HepG2 (cell line): ENCODE data around the gene IGDCC3. TPM values are rescaled to one million over a fixed set of nuclear protein-coding genes. Genes with fewer than 3 reads are reported as not detected.

Source experiments
- FOXA1 ChIP-seq, 2 experiments: fragments of 450-650 bp in 1 of 2; sonication (generic) in 1 of 2; formaldehyde crosslinking in 1 of 2; IDR thresholded peaks; 2 replicates each; pipeline versions ENCODE4 v1.4.0 to v1.6.1; 2016 to 2020; ENCODE audit warnings: missing genetic modification reagents in 1 of 2
- GATAD2A ChIP-seq: IDR thresholded peaks from 2 replicates; pipeline ENCODE4 v1.6.1; 2016
- MEIS1 ChIP-seq: sonication (generic); formaldehyde crosslinking; IDR thresholded peaks from 2 replicates; pipeline ENCODE4 v1.9.0; 2021; ENCODE audit warnings: mild to moderate bottlenecking, missing genetic modification reagents, moderate library complexity, borderline replicate concordance
- MYC ChIP-seq: sonication (generic); formaldehyde crosslinking; IDR thresholded peaks from 2 replicates; pipeline ENCODE4 v1.9.0; 2021; ENCODE audit warnings: missing genetic modification reagents, borderline replicate concordance
- NCOA1 ChIP-seq: sonication (generic); formaldehyde crosslinking; IDR thresholded peaks from 2 replicates; pipeline ENCODE4 v1.9.0; 2021; ENCODE audit warnings: missing genetic modification reagents
- PCBP2 ChIP-seq: fragments of 200-400 bp; formaldehyde crosslinking; optimal IDR thresholded peaks from 2 replicates; pipeline ENCODE3; 2018; ENCODE audit warnings: low read length, low read depth; ENCODE audit not compliant: poor library complexity, severe bottlenecking
- SMARCE1 ChIP-seq: fragments of 450-650 bp; IDR thresholded peaks from 2 replicates; pipeline ENCODE4 v1.6.1; 2017; ENCODE audit warnings: borderline replicate concordance
- SOX5 ChIP-seq: IDR thresholded peaks from 2 replicates; pipeline ENCODE4 v1.6.1; 2016; ENCODE audit warnings: borderline replicate concordance
- SSRP1 ChIP-seq: IDR thresholded peaks from 2 replicates; pipeline ENCODE4 v1.6.1; 2016; ENCODE audit warnings: control low read depth
- TEAD2 ChIP-seq: sonication (generic); formaldehyde crosslinking; IDR thresholded peaks from 2 replicates; pipeline ENCODE4 v1.9.0; 2021; ENCODE audit warnings: missing genetic modification reagents
- ZFYVE20 ChIP-seq: sonication (generic); formaldehyde crosslinking; IDR thresholded peaks from 2 replicates; pipeline ENCODE4 v1.8.0; 2023; ENCODE audit warnings: low read depth, mild to moderate bottlenecking, moderate library complexity, missing genetic modification reagents, borderline replicate concordance
- ZKSCAN1 ChIP-seq: fragments of 150-350 bp; IDR thresholded peaks from 2 replicates; pipeline ENCODE4 v1.6.1; 2014; ENCODE audit warnings: low read length
- ZNF274 ChIP-seq: sonication (generic); formaldehyde crosslinking; IDR thresholded peaks from 2 replicates; pipeline ENCODE4 v1.5.1; 2020; ENCODE audit warnings: mild to moderate bottlenecking, missing genetic modification reagents
- ZNF317 ChIP-seq: sonication (generic); formaldehyde crosslinking; IDR thresholded peaks from 2 replicates; pipeline ENCODE4 v1.5.0; 2020; ENCODE audit warnings: mild to moderate bottlenecking, missing genetic modification reagents
- ZNF460 ChIP-seq: sonication (generic); formaldehyde crosslinking; IDR thresholded peaks from 2 replicates; pipeline ENCODE4 v1.5.1; 2020; ENCODE audit warnings: missing genetic modification reagents, mild to moderate bottlenecking, borderline replicate concordance
- ZNF556 ChIP-seq: sonication (generic); formaldehyde crosslinking; IDR thresholded peaks from 2 replicates; pipeline ENCODE4 v1.4.0; 2020; ENCODE audit warnings: mild to moderate bottlenecking, missing genetic modification reagents, borderline replicate concordance
- ZNF672 ChIP-seq: sonication (generic); formaldehyde crosslinking; IDR thresholded peaks from 2 replicates; pipeline ENCODE4 v1.8.1; 2022; ENCODE audit warnings: missing genetic modification reagents
- ZNF777 ChIP-seq: sonication (generic); formaldehyde crosslinking; IDR thresholded peaks from 2 replicates; pipeline ENCODE4 v1.4.0; 2020; ENCODE audit warnings: missing genetic modification reagents
- polyA plus RNA-seq, 8 experiments: library from polyadenylated mRNA; depleted of rRNA in 3 of 8; stranded (reverse) in 7 of 8; unstranded in 1 of 8; fragments of >200 nt; fragmentation: Illumina TruSeq in 4 of 8; extraction: Trizol in 4 of 8; gene quantifications; 2 replicates each; pipeline versions ENCODE4 v1.2.1 to v1.2.3, GENCODE V29; 2011 to 2016; ENCODE audit warnings: low read depth in 4 of 8, missing spikeins in 1 of 8, mixed read lengths in 1 of 8; ENCODE audit not compliant: insufficient read depth in 1 of 8
- total RNA-seq, 5 experiments: library from RNA; depleted of rRNA; stranded (reverse); fragments of >200 nt; fragmentation: Illumina TruSeq; extraction: Trizol; gene quantifications; 2 replicates each; pipeline ENCODE4 v1.2.3, GENCODE V29; 2016; ENCODE audit warnings: low read depth in 1 of 5
- TF ChIP-seq, protein P1 (sequence below): sonication (generic); formaldehyde crosslinking; IDR thresholded peaks from 2 replicates; pipeline ENCODE4 v1.4.0; 2020; ENCODE audit warnings: missing genetic modification reagents, borderline replicate concordance
- TF ChIP-seq, protein P2 (sequence below): sonication (generic); formaldehyde crosslinking; IDR thresholded peaks from 2 replicates; pipeline ENCODE4 v1.4.0; 2020; ENCODE audit warnings: mild to moderate bottlenecking, missing genetic modification reagents
- TF ChIP-seq, protein P3 (sequence below): IDR thresholded peaks from 2 replicates; pipeline ENCODE4 v1.6.1; 2012; ENCODE audit warnings: inconsistent platforms
- TF ChIP-seq, protein P4 (sequence below): sonication (generic); formaldehyde crosslinking; IDR thresholded peaks from 2 replicates; pipeline ENCODE4 v1.8.0; 2022; ENCODE audit warnings: mild to moderate bottlenecking, missing genetic modification reagents, moderate library complexity
- TF ChIP-seq, protein P5 (sequence below), 2 experiments: sonication (generic) in 1 of 2; formaldehyde crosslinking in 1 of 2; IDR thresholded peaks; 2 replicates each; pipeline versions ENCODE4 v1.5.1 to v1.6.1; 2011 to 2020; ENCODE audit warnings: borderline replicate concordance in 1 of 2, low read depth in 1 of 2, low read length in 1 of 2, mild to moderate bottlenecking in 1 of 2, missing genetic modification reagents in 1 of 2, moderate library complexity in 1 of 2

Gene IGDCC3
- total and polyA plus RNA-seq, 2 of the 13 experiments (the other 11 are each of a cell fraction or from before 2014, with no cell fraction given): 30.1 to 51.8 TPM

DNA sequence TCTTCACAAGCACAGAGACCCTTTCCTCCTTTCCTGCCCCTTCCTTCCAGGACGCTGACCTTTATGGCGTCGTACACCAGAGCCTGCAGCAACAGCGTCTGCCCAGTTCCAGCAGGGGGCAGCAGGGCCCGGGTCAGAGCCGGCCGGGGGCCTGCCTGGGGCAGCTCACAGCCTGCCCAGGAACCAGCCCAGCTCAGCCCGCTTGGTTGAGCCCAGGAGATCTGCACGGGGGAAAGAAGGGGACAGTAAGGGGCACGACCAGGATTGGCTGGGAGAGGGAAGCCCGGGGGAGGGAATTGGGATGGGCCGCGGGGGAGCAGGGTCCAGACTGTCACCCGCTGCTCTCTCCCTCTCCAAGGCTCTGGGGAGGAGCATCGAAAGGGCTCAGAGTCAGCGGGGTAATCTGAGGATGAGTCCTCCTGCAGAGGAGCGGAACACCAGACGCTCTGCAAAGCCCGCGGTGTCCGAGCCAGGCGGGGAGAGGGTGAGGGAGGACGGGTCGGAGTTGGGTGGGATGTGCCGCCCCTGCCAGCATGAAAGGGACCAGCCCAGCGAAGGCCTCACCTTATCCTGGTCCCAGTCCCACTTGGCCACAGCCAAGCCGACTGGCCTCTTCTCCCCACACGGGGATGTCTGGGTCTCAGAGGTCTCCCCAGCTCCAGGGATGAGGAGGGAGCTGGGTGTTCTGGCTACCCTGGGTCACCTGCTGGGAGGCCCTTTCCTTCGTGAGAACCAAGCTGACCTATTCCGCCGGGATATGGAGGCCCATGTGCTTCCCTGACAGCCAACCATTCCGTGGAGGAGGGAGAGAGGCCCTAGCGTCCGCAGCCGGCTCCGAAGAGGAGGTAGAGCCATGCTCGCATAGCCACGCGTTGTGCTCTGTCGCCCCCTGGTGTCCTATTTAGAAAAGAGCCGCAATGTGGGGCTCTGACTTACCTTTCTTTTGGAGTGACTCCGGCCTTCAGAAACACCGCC lies 7.4 kb upstream of the IGDCC3 start (continued):
- TF ChIP-seq, protein P1, sequence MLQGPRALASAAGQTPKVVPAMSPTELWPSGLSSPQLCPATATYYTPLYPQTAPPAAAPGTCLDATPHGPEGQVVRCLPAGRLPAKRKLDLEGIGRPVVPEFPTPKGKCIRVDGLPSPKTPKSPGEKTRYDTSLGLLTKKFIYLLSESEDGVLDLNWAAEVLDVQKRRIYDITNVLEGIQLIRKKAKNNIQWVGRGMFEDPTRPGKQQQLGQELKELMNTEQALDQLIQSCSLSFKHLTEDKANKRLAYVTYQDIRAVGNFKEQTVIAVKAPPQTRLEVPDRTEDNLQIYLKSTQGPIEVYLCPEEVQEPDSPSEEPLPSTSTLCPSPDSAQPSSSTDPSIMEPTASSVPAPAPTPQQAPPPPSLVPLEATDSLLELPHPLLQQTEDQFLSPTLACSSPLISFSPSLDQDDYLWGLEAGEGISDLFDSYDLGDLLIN (CRISPR knock-in tag): no peak
- peak; percentile 40; the same call in 1 of the 2 replicates for TF ChIP-seq ZNF672 (CRISPR knock-in tag)
- TF ChIP-seq ZNF556 (CRISPR knock-in tag): peak; percentile 89
- TF ChIP-seq PCBP2: no peak
- TF ChIP-seq ZNF460 (CRISPR knock-in tag): no peak
- TF ChIP-seq, protein P2, sequence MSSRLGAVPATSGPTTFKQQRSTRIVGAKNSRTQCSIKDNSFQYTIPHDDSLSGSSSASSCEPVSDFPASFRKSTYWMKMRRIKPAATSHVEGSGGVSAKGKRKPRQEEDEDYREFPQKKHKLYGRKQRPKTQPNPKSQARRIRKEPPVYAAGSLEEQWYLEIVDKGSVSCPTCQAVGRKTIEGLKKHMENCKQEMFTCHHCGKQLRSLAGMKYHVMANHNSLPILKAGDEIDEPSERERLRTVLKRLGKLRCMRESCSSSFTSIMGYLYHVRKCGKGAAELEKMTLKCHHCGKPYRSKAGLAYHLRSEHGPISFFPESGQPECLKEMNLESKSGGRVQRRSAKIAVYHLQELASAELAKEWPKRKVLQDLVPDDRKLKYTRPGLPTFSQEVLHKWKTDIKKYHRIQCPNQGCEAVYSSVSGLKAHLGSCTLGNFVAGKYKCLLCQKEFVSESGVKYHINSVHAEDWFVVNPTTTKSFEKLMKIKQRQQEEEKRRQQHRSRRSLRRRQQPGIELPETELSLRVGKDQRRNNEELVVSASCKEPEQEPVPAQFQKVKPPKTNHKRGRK (CRISPR knock-in tag): peak; percentile 63; the same call in 1 of the 2 replicates
- no peak for TF ChIP-seq SOX5 (CRISPR knock-in tag)
- TF ChIP-seq, protein P3, sequence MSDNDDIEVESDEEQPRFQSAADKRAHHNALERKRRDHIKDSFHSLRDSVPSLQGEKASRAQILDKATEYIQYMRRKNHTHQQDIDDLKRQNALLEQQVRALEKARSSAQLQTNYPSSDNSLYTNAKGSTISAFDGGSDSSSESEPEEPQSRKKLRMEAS: peak; percentile 93
- peak; percentile 87; the same call in 1 of the 2 replicates for TF ChIP-seq MYC (CRISPR knock-in tag)
- no peak for TF ChIP-seq FOXA1 (IDR thresholded peaks at IDR 0.05)
- TF ChIP-seq FOXA1 (CRISPR knock-in tag; IDR thresholded peaks at IDR 0.05): no peak
- no peak for TF ChIP-seq SMARCE1
- TF ChIP-seq GATAD2A (CRISPR knock-in tag): peak; percentile 83
- 0 out of 2 replicates have a peak, but pooled peaks have one; percentile 29 for TF ChIP-seq MEIS1 (CRISPR knock-in tag)
- no peak for TF ChIP-seq ZNF274 (CRISPR knock-in tag)
- 0 out of 2 replicates have a peak, but pooled peaks have one; percentile 45 for TF ChIP-seq NCOA1 (CRISPR knock-in tag)
- no peak for TF ChIP-seq ZFYVE20 (CRISPR knock-in tag)
- TF ChIP-seq ZNF777 (CRISPR knock-in tag): no peak
- TF ChIP-seq, protein P4, sequence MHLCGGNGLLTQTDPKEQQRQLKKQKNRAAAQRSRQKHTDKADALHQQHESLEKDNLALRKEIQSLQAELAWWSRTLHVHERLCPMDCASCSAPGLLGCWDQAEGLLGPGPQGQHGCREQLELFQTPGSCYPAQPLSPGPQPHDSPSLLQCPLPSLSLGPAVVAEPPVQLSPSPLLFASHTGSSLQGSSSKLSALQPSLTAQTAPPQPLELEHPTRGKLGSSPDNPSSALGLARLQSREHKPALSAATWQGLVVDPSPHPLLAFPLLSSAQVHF (CRISPR knock-in tag): no peak
- no peak; the same call in 1 of the 2 replicates for TF ChIP-seq SSRP1 (CRISPR knock-in tag)
- TF ChIP-seq ZNF317: 0 out of 2 replicates have a peak, but pooled peaks have one; percentile 38
- TF ChIP-seq TEAD2 (CRISPR knock-in tag): no peak
- TF ChIP-seq, protein P5, sequence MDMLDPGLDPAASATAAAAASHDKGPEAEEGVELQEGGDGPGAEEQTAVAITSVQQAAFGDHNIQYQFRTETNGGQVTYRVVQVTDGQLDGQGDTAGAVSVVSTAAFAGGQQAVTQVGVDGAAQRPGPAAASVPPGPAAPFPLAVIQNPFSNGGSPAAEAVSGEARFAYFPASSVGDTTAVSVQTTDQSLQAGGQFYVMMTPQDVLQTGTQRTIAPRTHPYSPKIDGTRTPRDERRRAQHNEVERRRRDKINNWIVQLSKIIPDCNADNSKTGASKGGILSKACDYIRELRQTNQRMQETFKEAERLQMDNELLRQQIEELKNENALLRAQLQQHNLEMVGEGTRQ (IDR thresholded peaks at IDR 0.05; ENCODE audit: low read depth, low read length): no peak
- TF ChIP-seq, protein P5 (CRISPR knock-in tag; IDR thresholded peaks at IDR 0.05; ENCODE audit: borderline replicate concordance): no peak
- peak; percentile 10; the same call in 1 of the 2 replicates for TF ChIP-seq ZKSCAN1
